ENCODE results near the gene ESPL1. TPM values are rescaled to one million over a fixed set of nuclear protein-coding genes. Genes with fewer than 3 reads are reported as not detected.

ESPL1 gene
- total and polyA plus RNA-seq, 2 of the 8 experiments (the other 6 are each of a cell fraction or from before 2014, with no cell fraction given), result 31.8 to 52.7 TPM

- Histone ChIP-seq H3K27ac (ENCODE audit: low read depth, low read length) (no peak overlapping the region), H3K4me3 (ENCODE audit: extremely low read depth in 1 of 4, insufficient read depth in 2 of 4, low read depth in 3 of 4, low read length in 4 of 4) (no peak overlapping the region), H3K27me3 (replicated peaks in 1 of 4; ENCODE audit: control insufficient read depth in 3 of 4, extremely low read depth in 1 of 4, insufficient read depth in 3 of 4, low read length in 3 of 4) (no peaks in the 10 kb centered on the region), H3K23me2 (ENCODE audit: low read depth, low read length) (peaks cover 14% of the 10 kb centered on the region), H3K4me1 (replicated peaks in 1 of 4; ENCODE audit: control insufficient read depth in 3 of 4, insufficient read depth in 4 of 4, low read length in 3 of 4) (peaks cover 34 to 60% (median 42%) of the 10 kb centered on the region in 4 experiments), H4K8ac (ENCODE audit: extremely low read depth, insufficient read depth, low read length) (no peak overlapping the region), H3K56ac (replicated peaks; ENCODE audit: insufficient read length, low read depth, low read length) (no peak overlapping the region), H2BK20ac (ENCODE audit: low read length) (no peak overlapping the region), H4K5ac (ENCODE audit: insufficient read length, low read depth, low read length) (no peak overlapping the region), H3K9ac (replicated peaks in 1 of 4; ENCODE audit: extremely low read depth in 1 of 4, low read depth in 3 of 4, low read length in 3 of 4) (no peak overlapping the region), H3K79me2 (ENCODE audit: control insufficient read depth in 1 of 2, insufficient read depth in 2 of 2, low read length in 2 of 2) (peaks cover 0 to 13% of the 10 kb centered on the region in 2 experiments; a peak in 1 of 4 replicates), H3K4me2 (ENCODE audit: insufficient read depth in 1 of 2, low read depth in 2 of 2, low read length in 2 of 2) (no peak overlapping the region), H4K20me1 (replicated peaks in 1 of 2; ENCODE audit: control insufficient read depth in 1 of 2, insufficient read depth in 2 of 2, low read length in 2 of 2) (no peaks in the 10 kb centered on the region), H2AFZ (ENCODE audit: low read length) (no peak overlapping the region), H3K14ac (ENCODE audit: insufficient read length) (no peak overlapping the region), H3K36me3 (ENCODE audit: control insufficient read depth in 2 of 4, insufficient read depth in 4 of 4, low read length in 3 of 4) (no peaks in the 10 kb centered on the region; a peak in 1 of 8 replicates), H3K79me1 (ENCODE audit: low read depth, low read length) (no peaks in the 10 kb centered on the region), H2BK15ac (ENCODE audit: low read length) (no peak overlapping the region), H2BK5ac (ENCODE audit: low read depth, low read length) (no peak overlapping the region), H2BK120ac (replicated peaks; ENCODE audit: low read depth, low read length) (no peak overlapping the region), H4K91ac (replicated peaks; ENCODE audit: insufficient read length, low read length) (no peak overlapping the region), H2BK12ac (ENCODE audit: low read depth, low read length) (no peak overlapping the region), H3K4ac (replicated peaks; ENCODE audit: insufficient read length, low read depth, low read length) (no peak overlapping the region), H2AK5ac (ENCODE audit: low read depth, low read length) (no peak overlapping the region), H3K9me3 (ENCODE audit: insufficient read depth in 2 of 2, low read depth in 1 of 2, low read length in 1 of 2) (no peaks in the 10 kb centered on the region), H3K23ac (ENCODE audit: insufficient read length) (no peak overlapping the region), H3K18ac (ENCODE audit: extremely low read depth, low read length) (no peak overlapping the region; the same call in 1 of the 2 replicates)
- DNase-seq (ENCODE audit: low read depth in 1 of 2, low spot score in 2 of 2) (no peak), FAIRE-seq (no peak)
- TF ChIP-seq EZH2 (IDR thresholded peaks at IDR 0.05; ENCODE audit: low read depth, low read length, severe bottlenecking) (no peak), HDAC6 (IDR thresholded peaks at IDR 0.05; ENCODE audit: low read depth, low read length) (no peak), KDM4A (IDR thresholded peaks at IDR 0.05; ENCODE audit: low read depth, low read length, severe bottlenecking) (no peak), BACH1 (IDR thresholded peaks at IDR 0.05; ENCODE audit: low read length) (no peak), CEBPB (IDR thresholded peaks at IDR 0.05; ENCODE audit: low read depth, low read length) (no peak), YY1 (IDR thresholded peaks at IDR 0.05; ENCODE audit: low read depth, low read length) (no peak), KDM1A (IDR thresholded peaks at IDR 0.05; ENCODE audit: borderline replicate concordance, low read length) (no peak)
- ChIA-PET POLR2A (ENCODE audit: partially characterized antibody) (interaction anchor here (1.3 to 12.4 kb wide), 2 partner anchors 8 to 24 kb away, joined by 3 to 151 read pairs; a partner anchor contains a TSS), CTCF (ENCODE audit: partially characterized antibody) (interaction anchor here (7.3 to 23.5 kb wide), 3 partner anchors 13 to 34 kb away, joined by 44 to 654 read pairs (median 535); partner anchors contain the start of genes ESPL1 and ITGB7)
- 83% methylated on average over 1 of the region's 1 CpG; no CpG with 5 or more reads in 1 of the 2 experiments for WGBS, 2 experiments (ENCODE audit: extremely low coverage in 1 of 2, insufficient coverage in 1 of 2, insufficient read length in 1 of 2, insufficient replicate concordance in 2 of 2, low coverage in 1 of 2, low lambda C conversion rate in 2 of 2, missing lambda C conversion rate in 1 of 2)
These were observed 40.3 kb upstream of the ESPL1 start for GRCh38 chr12:53227836-53228235.
